Measurements from ENCODE around the gene ENTHD1.

The ENTHD1 gene

DNA sequence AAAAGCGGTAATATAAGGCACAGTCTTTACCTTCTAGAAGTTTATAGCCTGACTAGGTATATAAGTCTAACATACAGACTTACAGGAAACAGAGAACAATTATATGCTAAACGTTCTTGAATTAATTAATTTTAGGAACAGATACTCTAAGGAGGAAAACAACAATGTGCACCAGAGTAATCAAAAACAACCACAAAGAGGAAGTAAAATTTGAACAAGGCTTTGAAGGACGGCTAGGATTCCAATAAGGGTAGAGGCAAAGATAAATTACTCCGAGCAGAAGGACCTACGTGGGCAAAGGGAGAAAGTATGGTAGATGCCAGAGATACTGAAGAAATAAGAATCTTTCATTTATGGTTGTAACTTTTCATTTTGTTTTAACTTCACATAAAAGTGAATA is 54.4 kb downstream of the ENTHD1 start:
- CTCF ChIA-PET = interaction anchor here (1.0 kb wide), 1 partner anchor 184 kb away, joined by 4 read pairs; no protein-coding TSS in a partner anchor
- H3K27ac ChIP-seq (ENCODE audit: extremely low read depth, low read depth, low read length) = no peak overlapping the region
- TF ChIP-seq ZNF341 (tag by site-specific recombination; IDR thresholded peaks at IDR 0.05; ENCODE audit: low read depth) (no peak), TRIM28 (IDR thresholded peaks at IDR 0.05; ENCODE audit: borderline replicate concordance, low read length) (no peak), ZNF677 (tag by site-specific recombination; IDR thresholded peaks at IDR 0.05) (no peak), ZNF292 (tag by site-specific recombination; IDR thresholded peaks at IDR 0.05; ENCODE audit: borderline replicate concordance, low read depth) (no peak), ZFP41 (tag by site-specific recombination; IDR thresholded peaks at IDR 0.05; ENCODE audit: borderline replicate concordance) (no peak), PBX3 (CRISPR knock-in tag; IDR thresholded peaks at IDR 0.05) (no peak), ZXDB (tag by site-specific recombination; IDR thresholded peaks at IDR 0.05) (no peak), ZNF600 (tag by site-specific recombination; IDR thresholded peaks at IDR 0.05) (no peak), ZNF510 (tag by site-specific recombination; IDR thresholded peaks at IDR 0.05; ENCODE audit: insufficient replicate concordance) (no peak), ZNF585B (tag by site-specific recombination; IDR thresholded peaks at IDR 0.05) (no peak), ZNF558 (tag by site-specific recombination; IDR thresholded peaks at IDR 0.05) (no peak), ZNF521 (tag by site-specific recombination; IDR thresholded peaks at IDR 0.05) (no peak), ZEB2 (tag by site-specific recombination; IDR thresholded peaks at IDR 0.05) (no peak)
- TF ChIP-seq, protein P1, sequence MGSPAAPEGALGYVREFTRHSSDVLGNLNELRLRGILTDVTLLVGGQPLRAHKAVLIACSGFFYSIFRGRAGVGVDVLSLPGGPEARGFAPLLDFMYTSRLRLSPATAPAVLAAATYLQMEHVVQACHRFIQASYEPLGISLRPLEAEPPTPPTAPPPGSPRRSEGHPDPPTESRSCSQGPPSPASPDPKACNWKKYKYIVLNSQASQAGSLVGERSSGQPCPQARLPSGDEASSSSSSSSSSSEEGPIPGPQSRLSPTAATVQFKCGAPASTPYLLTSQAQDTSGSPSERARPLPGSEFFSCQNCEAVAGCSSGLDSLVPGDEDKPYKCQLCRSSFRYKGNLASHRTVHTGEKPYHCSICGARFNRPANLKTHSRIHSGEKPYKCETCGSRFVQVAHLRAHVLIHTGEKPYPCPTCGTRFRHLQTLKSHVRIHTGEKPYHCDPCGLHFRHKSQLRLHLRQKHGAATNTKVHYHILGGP (tag by site-specific recombination; IDR thresholded peaks at IDR 0.05) = no peak
- TF ChIP-seq, protein P2, sequence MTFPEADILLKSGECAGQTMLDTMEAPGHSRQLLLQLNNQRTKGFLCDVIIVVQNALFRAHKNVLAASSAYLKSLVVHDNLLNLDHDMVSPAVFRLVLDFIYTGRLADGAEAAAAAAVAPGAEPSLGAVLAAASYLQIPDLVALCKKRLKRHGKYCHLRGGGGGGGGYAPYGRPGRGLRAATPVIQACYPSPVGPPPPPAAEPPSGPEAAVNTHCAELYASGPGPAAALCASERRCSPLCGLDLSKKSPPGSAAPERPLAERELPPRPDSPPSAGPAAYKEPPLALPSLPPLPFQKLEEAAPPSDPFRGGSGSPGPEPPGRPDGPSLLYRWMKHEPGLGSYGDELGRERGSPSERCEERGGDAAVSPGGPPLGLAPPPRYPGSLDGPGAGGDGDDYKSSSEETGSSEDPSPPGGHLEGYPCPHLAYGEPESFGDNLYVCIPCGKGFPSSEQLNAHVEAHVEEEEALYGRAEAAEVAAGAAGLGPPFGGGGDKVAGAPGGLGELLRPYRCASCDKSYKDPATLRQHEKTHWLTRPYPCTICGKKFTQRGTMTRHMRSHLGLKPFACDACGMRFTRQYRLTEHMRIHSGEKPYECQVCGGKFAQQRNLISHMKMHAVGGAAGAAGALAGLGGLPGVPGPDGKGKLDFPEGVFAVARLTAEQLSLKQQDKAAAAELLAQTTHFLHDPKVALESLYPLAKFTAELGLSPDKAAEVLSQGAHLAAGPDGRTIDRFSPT (tag by site-specific recombination; IDR thresholded peaks at IDR 0.05) = no peak
- TF ChIP-seq, protein P3, sequence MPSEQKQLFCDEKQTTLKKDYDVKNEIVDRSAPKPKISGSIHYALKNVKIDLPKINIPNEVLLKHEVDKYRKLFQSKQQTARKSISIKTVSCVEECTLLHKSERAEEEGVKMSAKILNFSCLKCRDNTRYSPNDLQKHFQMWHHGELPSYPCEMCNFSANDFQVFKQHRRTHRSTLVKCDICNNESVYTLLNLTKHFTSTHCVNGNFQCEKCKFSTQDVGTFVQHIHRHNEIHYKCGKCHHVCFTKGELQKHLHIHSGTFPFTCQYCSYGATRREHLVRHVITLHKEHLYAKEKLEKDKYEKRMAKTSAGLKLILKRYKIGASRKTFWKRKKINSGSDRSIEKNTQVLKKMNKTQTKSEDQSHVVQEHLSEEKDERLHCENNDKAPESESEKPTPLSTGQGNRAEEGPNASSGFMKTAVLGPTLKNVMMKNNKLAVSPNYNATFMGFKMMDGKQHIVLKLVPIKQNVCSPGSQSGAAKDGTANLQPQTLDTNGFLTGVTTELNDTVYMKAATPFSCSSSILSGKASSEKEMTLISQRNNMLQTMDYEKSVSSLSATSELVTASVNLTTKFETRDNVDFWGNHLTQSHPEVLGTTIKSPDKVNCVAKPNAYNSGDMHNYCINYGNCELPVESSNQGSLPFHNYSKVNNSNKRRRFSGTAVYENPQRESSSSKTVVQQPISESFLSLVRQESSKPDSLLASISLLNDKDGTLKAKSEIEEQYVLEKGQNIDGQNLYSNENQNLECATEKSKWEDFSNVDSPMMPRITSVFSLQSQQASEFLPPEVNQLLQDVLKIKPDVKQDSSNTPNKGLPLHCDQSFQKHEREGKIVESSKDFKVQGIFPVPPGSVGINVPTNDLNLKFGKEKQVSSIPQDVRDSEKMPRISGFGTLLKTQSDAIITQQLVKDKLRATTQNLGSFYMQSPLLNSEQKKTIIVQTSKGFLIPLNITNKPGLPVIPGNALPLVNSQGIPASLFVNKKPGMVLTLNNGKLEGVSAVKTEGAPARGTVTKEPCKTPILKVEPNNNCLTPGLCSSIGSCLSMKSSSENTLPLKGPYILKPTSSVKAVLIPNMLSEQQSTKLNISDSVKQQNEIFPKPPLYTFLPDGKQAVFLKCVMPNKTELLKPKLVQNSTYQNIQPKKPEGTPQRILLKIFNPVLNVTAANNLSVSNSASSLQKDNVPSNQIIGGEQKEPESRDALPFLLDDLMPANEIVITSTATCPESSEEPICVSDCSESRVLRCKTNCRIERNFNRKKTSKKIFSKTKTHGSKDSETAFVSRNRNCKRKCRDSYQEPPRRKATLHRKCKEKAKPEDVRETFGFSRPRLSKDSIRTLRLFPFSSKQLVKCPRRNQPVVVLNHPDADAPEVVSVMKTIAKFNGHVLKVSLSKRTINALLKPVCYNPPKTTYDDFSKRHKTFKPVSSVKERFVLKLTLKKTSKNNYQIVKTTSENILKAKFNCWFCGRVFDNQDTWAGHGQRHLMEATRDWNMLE (tag by site-specific recombination; conservative IDR thresholded peaks at IDR 0.05; ENCODE audit: low read depth) = no peak
- TF ChIP-seq, protein P4, sequence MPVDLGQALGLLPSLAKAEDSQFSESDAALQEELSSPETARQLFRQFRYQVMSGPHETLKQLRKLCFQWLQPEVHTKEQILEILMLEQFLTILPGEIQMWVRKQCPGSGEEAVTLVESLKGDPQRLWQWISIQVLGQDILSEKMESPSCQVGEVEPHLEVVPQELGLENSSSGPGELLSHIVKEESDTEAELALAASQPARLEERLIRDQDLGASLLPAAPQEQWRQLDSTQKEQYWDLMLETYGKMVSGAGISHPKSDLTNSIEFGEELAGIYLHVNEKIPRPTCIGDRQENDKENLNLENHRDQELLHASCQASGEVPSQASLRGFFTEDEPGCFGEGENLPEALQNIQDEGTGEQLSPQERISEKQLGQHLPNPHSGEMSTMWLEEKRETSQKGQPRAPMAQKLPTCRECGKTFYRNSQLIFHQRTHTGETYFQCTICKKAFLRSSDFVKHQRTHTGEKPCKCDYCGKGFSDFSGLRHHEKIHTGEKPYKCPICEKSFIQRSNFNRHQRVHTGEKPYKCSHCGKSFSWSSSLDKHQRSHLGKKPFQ (tag by site-specific recombination; IDR thresholded peaks at IDR 0.05) = no peak
- no peaks in the 10 kb centered on the region for H3K4me1 ChIP-seq (ENCODE audit: control insufficient read depth, insufficient read depth, low read length)
- H3K9me3 ChIP-seq (ENCODE audit: control insufficient read depth, insufficient read depth, low read depth, low read length) = no peaks in the 10 kb centered on the region; the same call in 1 of the 2 replicates
- POLR2A ChIA-PET = no interaction called here
- H3K4me3 ChIP-seq (ENCODE audit: low read depth, low read length) = no peak overlapping the region
- H3K36me3 ChIP-seq (ENCODE audit: control insufficient read depth in 2 of 2, insufficient read depth in 1 of 2, low read length in 2 of 2) = no peaks in the 10 kb centered on the region
